Adrenal gland (tissue), 5 donors: ENCODE measurements around the gene DUSP2.

Experiments used
- CTCF ChIP-seq, 6 experiments: fragments of 450-650 bp in 4 of 6; fragments of 200-600 bp in 2 of 6; sonication (generic) in 1 of 6; IDR thresholded peaks; 1 replicate in 5 of 6; 2 replicates in 1 of 6; pipeline versions ENCODE4 v1.5.1 to v1.8.0; 2016 to 2021; ENCODE audit warnings: antibody characterized with exemption in 6 of 6, mild to moderate bottlenecking in 2 of 6, moderate library complexity in 1 of 6
- POLR2A ChIP-seq, 2 donors: fragments of 450-650 bp; IDR thresholded peaks; one replicate each; pipeline ENCODE4 v1.6.1; 2017; ENCODE audit warnings: antibody characterized with exemption in 2 of 2, mild to moderate bottlenecking in 2 of 2, moderate library complexity in 1 of 2
- donor health status: DM: no; HTN: no; CAD: no.

GRCh38 chr2:96151595-96152303 is 6.5 kb upstream of the DUSP2 start:
- no peak for TF ChIP-seq CTCF (IDR thresholded peaks at IDR 0.05)
- TF ChIP-seq POLR2A (IDR thresholded peaks at IDR 0.05), result no peak
